ENCODE data around the gene B4GALNT4.
"Not testable (repeated sequence)": the region's sequence is repeated elsewhere in the genome, so short reads cannot be mapped to it uniquely, and the experiment has no call there.

Gene B4GALNT4

DNA sequence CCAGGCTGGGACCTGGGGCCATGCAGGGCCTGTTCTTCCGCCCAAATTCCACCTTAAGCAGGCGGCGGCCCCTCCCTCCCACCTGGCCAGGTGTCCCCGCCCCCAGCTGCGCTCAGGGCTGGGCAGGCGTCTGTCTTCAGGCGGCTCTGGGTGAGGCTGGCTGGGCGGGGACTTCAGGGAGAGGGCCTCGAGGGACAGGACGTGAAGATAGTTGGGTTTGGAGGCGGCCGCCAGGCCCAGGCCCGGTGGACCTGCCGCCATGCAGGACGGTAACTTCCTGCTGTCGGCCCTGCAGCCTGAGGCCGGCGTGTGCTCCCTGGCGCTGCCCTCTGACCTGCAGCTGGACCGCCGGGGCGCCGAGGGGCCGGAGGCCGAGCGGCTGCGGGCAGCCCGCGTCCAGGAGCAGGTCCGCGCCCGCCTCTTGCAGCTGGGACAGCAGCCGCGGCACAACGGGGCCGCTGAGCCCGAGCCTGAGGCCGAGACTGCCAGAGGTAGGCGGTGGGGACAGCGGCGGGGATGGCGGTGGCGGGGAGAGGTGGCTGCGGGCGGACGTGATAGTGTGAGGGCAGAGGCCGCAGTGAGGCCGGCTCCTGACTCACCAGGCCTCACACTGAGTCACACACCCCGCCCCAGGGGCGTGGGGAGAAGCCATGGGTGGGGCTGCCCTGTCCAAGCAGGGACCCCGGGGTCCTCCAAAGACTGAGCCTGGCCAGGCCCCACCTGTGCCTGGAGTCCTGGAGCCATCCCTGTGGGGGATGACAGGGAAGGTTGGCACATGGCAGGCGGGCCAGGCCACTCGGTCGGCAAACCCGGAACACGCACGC is 24.9 kb downstream of the B4GALNT4 start, which contains the start of gene PKP3:
Gene PKP3 (plus strand): TSS at position 176 of the 824 bp plus-strand sequence. CDS start 84 bp downstream, at position 260.
- no peak for DNase-seq

DNA sequence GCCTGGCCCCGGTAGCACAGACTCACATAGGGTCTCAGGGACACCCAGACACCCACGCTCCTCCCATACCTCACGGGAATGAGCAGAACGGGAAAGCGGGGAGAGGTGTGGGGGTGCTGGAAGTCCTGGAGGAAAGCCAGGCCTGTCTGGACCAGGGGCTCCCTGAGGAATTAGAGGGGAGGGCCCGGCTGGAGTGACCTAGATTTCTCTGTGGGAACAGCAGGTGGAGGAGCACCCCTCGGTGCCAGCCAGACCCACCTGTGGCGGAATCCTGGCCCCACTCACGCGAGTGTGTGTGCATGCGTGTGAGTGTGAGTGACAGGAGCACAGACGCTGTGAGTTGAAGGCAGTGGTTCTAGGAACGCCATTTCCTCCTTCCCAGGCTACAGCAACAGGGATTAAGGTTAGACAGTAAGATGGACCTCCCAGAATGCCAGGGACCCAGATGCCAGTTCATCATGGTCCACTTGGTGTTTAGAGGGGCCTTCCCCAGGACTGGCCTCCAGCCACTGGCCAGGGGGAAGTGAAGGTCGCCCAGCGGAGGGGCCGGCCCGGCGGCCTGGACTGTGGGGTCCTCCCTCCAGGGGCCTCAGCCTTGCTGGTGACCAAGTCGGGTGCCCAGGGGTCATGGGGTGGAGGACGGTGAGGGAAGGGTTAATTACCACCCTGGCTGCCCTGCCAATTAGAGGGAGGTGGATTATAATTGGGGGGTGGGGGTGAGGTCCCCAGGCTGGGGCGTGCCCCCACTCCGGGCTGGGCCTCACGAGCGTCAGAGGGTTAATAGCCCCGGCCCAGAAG is 25.8 kb downstream of the B4GALNT4 start:
- no peak for DNase-seq

DNA sequence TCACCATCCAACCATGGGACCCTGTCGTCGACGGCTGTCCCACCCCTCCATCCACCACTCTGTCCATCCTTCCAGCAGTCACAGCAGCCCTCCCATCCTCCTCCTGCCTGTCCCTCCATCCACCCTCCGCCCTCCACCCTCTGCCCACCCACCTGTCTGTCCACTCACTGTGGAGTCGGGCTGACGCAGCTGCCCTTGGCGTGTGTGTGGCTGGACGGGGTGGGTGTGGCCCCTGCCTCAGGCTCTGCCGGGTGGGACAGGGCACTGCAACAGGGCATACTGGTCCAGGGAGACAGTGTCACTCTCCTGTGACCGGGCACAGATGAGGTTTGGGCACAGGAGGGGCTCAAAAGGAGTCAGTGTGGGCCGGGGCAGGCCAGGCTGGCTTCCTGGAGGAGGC is 26.6 kb downstream of the B4GALNT4 start:
- no peak for DNase-seq

DNA sequence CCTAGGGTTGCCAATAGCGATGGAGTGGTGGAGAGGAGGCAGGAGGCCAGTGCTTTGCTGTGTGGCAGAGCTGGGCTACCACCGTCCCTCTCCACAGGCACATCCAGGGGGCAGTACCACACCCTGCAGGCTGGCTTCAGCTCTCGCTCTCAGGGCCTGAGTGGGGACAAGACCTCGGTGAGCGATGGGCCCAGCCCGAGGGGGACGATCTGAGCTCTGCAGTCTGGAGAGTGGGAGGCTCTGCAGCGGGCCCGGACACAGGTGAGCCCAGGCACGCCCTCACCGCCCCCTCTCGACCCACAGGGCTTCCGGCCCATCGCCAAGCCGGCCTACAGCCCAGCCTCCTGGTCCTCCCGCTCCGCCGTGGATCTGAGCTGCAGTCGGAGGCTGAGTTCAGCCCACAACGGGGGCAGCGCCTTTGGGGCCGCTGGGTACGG is 27.2 kb downstream of the B4GALNT4 start:
- peak in 1 of 2 donors; percentile 18 for DNase-seq

DNA sequence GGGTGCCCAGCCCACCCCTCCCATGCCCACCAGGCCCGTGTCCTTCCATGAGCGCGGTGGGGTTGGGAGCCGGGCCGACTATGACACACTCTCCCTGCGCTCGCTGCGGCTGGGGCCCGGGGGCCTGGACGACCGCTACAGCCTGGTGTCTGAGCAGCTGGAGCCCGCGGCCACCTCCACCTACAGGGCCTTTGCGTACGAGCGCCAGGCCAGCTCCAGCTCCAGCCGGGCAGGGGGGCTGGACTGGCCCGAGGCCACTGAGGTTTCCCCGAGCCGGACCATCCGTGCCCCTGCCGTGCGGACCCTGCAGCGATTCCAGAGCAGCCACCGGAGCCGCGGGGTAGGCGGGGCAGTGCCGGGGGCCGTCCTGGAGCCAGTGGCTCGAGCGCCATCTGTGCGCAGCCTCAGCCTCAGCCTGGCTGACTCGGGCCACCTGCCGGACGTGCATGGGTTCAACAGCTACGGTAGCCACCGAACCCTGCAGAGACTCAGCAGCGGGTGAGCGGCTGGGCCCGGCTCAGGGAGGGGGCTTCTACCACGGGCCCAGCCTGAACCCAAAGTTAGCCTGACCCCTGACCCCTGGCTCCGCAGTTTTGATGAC is 27.7 kb downstream of the B4GALNT4 start:
- peak in 1 of 2 donors; percentile 46 for DNase-seq

DNA sequence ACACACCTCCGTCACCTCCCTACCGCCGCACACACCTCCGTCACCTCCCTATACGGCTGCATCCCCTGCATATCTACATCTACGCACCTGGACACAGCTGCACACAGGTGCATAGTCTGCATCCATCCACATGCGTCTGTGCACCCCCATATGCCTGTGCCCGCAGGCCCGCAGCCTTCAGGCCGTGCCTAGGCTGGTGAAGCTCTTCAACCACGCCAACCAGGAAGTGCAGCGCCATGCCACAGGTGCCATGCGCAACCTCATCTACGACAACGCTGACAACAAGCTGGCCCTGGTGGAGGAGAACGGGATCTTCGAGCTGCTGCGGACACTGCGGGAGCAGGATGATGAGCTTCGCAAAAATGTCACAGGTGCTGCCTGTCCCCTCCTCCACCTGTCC is 29.5 kb downstream of the B4GALNT4 start:
- DNase-seq, result no peak

DNA sequence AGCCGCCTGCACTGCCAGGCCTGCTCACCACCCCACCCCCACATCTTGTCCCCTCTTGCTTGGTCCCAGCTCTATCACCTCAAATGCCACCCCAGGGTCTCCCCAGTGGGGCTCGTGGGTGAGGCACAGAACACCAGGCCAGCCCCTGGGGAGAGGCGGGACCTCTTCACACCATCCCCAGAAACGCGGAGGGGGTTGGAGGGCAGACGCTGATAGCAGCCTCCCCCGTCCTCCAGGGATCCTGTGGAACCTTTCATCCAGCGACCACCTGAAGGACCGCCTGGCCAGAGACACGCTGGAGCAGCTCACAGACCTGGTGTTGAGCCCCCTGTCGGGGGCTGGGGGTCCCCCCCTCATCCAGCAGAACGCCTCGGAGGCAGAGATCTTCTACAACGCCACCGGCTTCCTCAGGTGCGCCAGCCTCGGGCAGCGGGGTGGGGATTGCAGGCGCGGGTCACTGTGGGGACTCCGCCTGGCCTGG is 30.5 kb downstream of the B4GALNT4 start:
- DNase-seq, result no peak

DNA sequence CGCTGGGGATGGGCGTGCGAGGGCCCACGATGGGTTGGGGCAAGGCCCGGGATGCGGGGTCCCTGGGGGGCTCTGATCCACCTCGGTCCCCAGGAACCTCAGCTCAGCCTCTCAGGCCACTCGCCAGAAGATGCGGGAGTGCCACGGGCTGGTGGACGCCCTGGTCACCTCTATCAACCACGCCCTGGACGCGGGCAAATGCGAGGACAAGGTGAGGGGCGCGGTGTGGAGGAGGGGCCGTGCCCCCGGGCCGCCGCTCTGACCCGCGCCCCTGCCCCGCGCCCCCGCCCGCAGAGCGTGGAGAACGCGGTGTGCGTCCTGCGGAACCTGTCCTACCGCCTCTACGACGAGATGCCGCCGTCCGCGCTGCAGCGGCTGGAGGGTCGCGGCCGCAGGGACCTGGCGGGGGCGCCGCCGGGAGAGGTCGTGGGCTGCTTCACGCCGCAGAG is 31.0 kb downstream of the B4GALNT4 start:
- DNase-seq, result no peak

DNA sequence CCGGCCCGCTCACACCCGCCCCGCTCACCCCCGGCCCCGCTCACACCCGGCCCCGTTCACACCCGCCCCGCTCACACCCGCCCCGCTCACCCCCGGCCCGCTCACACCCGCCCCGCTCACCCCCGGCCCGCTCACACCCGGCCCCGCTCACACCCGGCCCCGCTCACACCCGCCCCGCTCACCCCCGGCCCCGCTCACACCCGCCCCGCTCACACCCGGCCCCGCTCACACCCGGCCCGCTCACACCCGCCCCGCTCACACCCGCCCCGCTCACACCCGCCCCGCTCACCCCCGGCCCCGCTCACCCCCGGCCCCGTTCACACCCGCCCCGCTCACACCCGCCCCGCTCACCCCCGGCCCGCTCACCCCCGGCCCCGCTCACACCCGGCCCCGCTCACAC is 31.9 kb downstream of the B4GALNT4 start:
- not testable (repeated sequence) for DNase-seq

DNA sequence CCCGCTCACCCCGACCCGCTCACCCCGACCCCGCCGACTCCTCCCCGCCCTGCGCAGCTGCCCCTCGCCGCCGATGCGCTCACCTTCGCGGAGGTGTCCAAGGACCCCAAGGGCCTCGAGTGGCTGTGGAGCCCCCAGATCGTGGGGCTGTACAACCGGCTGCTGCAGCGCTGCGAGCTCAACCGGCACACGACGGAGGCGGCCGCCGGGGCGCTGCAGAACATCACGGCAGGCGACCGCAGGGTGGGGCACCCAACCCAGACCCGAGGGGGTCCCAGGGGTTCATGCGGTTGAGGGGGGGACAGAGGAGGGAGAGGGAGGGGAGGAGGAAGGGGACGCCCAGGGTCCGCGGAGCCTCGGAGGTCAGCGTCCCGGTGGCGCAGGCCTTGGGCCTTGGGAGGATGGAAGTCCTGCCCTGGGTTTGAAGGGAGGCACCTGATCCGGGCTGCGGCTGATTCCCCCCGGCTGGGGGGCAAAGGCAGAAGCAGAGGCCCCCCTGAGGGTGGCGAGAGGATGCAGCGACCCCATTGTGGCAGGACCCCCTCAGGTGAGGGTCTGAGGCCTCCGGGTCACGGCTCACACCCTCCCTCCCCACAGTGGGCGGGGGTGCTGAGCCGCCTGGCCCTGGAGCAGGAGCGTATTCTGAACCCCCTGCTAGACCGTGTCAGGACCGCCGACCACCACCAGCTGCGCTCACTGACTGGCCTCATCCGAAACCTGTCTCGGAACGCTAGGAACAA is 33.9 kb downstream of the B4GALNT4 start:
- DNase-seq, result no peak

DNA sequence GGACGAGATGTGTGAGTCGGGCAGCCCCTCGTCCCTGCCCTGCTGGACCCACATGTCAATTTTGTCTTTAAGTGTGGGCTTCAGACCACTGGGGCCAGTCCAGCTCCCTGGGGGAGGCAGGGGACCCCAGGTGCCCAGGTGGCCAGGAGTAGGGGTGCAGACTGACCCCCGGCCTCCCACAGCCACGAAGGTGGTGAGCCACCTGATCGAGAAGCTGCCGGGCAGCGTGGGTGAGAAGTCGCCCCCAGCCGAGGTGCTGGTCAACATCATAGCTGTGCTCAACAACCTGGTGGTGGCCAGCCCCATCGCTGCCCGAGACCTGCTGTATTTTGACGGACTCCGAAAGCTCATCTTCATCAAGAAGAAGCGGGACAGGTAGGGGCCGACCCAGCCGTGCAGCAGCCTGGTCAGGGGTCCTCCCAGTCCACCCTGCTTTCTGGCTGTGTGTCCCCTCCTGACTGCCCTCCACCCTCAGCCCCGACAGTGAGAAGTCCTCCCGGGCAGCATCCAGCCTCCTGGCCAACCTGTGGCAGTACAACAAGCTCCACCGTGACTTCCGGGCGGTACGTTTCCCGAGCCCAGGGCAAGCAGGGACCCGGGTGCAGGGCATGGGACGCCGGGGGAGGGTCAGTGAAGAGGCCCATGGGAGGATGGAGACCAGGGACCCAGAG is 34.6 kb downstream of the B4GALNT4 start:
- DNase-seq, result no peak

DNA sequence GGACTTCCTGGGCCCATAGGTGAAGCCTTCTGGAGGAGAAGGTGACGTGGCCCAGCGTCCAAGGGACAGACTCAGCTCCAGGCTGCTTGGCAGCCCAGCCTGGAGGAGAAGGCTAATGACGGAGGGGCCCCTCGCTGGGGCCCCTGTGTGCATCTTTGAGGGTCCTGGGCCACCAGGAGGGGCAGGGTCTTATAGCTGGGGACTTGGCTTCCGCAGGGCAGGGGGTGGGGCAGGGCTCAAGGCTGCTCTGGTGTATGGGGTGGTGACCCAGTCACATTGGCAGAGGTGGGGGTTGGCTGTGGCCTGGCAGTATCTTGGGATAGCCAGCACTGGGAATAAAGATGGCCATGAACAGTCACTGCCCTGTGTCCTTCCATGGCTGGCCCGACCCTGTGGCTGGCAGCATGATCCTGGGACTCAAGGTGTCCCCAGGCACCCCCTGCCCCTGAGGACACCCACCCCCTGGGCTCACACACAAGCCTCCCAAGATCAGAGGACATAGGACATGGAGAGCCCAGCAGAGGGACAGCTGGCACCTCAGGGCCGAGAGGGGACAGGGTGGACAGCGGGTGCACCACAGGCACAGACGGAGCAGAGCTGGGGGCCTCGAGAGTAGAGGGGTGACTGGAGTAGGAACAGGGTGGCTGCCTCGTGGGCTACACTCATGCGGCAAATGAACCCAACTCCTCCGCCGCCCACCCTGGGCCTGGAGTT is 35.4 kb downstream of the B4GALNT4 start:
- DNase-seq, result no peak

DNA sequence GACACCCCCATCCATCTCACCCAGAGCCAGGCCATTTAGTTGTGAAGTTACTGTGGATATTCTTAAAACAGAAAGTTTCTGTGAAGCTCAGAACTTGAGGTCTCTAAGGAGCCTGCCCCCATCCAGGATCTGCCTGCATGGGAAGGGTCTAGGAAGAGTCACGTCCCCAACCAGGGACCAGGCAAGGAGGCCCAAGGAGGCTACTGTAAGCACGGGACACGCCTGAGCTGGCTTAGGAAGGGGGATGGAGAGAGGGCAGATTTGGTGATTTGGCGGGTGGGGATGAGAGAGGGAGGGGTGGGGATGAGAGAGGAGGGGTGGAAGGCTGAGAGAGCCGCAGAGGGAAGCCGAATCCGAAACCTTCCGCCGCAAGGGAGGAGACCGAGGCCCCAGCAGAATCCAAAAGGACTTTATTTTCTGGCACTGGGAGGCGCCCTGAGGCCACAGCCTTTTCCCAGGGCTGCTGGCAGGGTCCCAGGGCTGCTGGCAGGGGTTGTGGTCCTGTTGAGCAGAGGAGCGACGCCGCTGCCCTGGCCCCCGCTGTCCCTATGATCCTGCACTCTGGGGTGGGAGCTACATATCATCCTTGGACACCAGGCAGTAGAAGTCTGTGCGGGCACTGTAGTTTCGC is 36.1 kb downstream of the B4GALNT4 start:
- DNase-seq, result no peak

DNA sequence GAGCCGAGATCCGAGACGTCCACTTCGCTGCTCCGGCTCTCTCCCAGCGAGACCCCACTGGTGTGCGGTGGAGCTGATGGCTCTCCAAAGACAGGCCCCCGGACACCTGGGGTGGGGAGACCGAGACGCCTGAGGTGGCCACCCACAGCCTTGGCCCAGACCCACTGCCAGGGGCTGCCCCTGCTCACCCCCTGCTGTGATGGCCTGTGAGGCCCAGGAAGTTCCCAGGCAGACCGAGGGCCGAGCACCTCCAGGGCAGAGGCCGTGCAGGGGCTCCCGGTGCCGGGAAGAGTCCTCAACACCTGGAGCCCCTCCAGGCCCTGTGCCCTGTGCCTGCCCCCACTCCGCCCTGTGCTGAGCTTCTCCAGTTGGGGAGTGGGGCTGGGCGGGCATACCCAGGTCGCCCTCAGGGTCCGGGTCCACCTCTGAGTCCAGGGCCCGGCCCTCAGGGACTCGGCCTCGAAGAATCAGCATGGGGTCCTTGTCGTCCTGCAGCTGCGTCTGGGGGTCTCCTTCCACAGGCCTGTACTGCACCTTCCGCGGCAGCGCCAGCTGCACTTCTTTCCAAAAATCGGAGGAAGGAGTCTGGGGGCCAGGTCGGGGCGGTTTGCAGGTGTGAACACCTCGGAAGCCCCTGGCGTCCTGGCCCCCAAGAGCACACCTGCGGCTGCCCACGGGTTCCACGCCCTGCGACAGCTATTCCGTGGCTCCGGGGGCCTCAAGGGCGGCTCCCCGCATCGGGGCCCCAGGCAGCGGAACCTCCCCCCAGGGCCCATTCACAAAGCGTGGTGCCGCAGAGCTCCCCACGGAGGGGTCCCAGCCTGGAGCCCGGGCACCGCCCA is 36.9 kb downstream of the B4GALNT4 start:
- no peak for DNase-seq

DNA sequence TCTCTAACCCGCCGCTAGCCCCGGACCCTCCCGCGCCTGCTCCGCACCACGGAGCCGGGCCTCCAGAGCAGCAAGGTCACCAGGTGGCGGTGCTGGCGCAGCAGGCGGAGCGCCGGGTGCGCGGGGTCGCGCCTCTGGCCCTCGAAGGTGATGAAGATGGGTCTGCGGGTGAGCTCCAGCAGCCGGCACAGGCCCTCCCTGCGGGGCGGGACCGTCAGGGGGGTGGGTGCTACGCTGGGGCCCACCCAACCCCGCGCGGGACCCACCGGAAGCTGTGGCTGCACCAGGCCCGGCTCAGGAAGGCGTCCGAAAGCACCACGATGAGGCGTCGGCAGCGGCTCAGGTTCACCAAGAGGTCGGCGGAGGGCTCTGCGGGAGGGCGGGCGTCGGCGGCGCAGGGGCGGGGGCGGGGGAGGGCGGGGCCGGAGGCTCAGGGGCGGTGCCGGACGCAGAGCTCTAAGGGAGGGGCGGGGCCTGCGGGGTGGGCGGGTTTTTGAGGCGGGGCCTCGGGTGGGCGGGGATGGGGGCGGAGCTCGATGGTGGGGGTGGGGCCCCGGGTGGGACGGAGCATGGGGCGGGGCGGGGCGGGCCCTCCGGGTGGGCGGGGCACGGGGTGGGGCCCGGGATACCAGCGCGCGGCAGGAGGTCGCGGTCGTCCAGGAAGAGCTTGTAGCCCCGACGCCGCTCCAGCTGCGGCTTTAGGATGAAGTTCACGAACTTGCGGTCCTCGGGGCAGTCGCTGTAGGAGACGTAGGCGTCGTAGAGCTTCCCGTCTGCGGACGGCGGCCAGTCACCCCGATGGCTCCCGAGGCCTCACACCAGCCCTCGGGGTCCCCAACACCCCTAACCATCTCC is 37.7 kb downstream of the B4GALNT4 start:
- peak; percentile 55 to 69 for DNase-seq

DNA sequence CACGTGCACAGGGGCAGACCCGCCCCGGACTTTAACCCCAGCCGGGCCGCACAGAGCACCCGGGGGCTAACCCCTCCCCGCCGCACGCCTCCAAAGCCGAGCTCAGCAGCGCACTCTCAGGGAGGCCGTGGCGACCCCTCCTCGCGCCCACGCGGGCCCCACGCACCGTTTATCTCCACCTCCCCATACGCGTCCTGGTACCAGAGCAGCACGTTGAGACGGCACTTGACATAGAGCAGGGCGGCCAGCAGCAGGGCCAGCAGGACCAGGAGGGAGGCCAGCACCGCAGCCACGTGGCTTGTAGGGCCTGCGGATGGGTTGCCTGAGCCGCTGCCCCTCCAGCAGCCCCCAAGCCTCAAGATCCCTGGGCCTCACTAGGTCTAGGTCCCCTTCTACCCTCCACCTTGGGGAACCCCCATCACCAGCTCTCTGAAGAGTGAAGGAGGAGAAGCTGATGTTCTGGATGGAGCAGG is 38.4 kb downstream of the B4GALNT4 start:
- no peak for DNase-seq

DNA sequence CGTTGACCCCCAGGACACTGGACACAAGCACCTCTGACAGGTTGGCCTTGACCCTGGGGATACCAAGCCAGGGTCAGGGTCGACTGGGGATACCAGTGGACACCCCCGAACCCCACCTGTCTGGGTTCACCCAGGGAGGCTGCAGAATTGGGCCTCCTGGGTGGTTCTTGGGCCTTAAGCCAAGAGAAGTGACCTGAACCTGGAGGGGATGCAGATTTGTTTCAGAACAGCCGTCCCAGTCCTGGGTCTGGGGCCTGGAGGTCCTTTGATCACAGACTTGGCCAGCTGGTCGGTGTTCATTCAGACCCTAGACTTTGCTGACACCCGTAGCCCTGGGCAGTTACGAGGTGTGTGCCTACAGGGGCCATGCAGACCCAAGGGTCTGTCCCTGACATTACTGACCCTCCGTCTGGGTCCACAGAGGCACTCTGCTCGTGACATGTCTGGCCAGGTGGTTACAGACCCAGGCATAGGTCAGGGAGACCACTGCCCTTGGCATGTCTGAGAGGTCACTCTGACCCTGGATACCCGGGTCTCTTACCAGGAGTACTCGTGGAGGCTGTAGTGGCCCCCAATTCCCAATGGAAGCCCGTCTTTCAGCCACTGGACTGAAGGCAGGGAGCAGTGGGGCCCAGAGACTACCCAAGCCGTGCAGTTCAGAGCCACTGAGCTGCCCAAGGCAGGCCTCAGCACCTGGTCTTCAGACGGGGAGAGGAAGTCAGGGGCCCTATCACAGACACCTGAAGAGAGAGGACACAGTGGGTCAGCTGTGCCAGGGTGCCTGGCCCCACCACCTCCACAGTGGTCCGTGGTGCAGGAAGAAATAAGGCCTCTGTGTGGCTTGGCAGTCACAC is 39.1 kb downstream of the B4GALNT4 start:
- no peak for DNase-seq
